HepG2 (cell line): ENCODE measurements around the gene LRIT1. TPM values are rescaled to one million over a fixed set of nuclear protein-coding genes. Genes with fewer than 3 reads are reported as not detected.

Experiments used
- ATF3 ChIP-seq: sonication (generic); formaldehyde crosslinking; IDR thresholded peaks from 2 replicates; pipeline ENCODE4 v1.4.0; 2020; ENCODE audit warnings: missing genetic modification reagents
- CAMTA2 ChIP-seq: sonication (generic); formaldehyde crosslinking; IDR thresholded peaks from 2 replicates; pipeline ENCODE4 v1.4.0; 2020; ENCODE audit warnings: mild to moderate bottlenecking, missing genetic modification reagents, borderline replicate concordance
- CEBPB ChIP-seq: IDR thresholded peaks from 2 replicates; pipeline ENCODE4 v1.6.1; 2011; ENCODE audit warnings: low read depth, low read length, improper control_type of control experiment, borderline replicate concordance
- DMTF1 ChIP-seq: sonication (generic); formaldehyde crosslinking; IDR thresholded peaks from 2 replicates; pipeline ENCODE4 v1.4.0; 2020; ENCODE audit warnings: mild to moderate bottlenecking, missing genetic modification reagents
- GATAD2A ChIP-seq: IDR thresholded peaks from 2 replicates; pipeline ENCODE4 v1.6.1; 2016
- JDP2 ChIP-seq: sonication (generic); formaldehyde crosslinking; IDR thresholded peaks from 2 replicates; pipeline ENCODE4 v1.8.1; 2022; ENCODE audit warnings: missing genetic modification reagents, borderline replicate concordance
- PHF8 ChIP-seq: sonication (generic); formaldehyde crosslinking; IDR thresholded peaks from 2 replicates; pipeline ENCODE4 v1.5.0; 2020; ENCODE audit warnings: missing genetic modification reagents
- POGZ ChIP-seq: sonication (generic); formaldehyde crosslinking; IDR thresholded peaks from 2 replicates; pipeline ENCODE4 v1.4.0; 2020; ENCODE audit warnings: mild to moderate bottlenecking, missing genetic modification reagents
- POLR2G ChIP-seq: fragments of 200-400 bp; formaldehyde crosslinking; IDR thresholded peaks from 2 replicates; pipeline ENCODE4 v1.6.1; 2018; ENCODE audit warnings: mild to moderate bottlenecking, low read depth, low read length, moderate library complexity
- PTBP1 ChIP-seq: fragments of 200-400 bp; formaldehyde crosslinking; IDR thresholded peaks from 2 replicates; pipeline ENCODE4 v1.6.1; 2018; ENCODE audit warnings: low read length, low read depth; ENCODE audit not compliant: poor library complexity, severe bottlenecking
- SOX13 ChIP-seq, 3 experiments: fragments of 450-650 bp in 1 of 3; sonication (generic) in 1 of 3; formaldehyde crosslinking in 1 of 3; IDR thresholded peaks in 2 of 3; conservative IDR thresholded peaks in 1 of 3; 2 replicates each; pipeline versions ENCODE4 v1.5.0 to v1.6.1; 2016 to 2020; ENCODE audit warnings: antibody characterized with exemption in 1 of 3, mild to moderate bottlenecking in 1 of 3, missing compliant biosample characterization in 1 of 3, missing genetic modification reagents in 1 of 3, moderate library complexity in 1 of 3
- TEAD3 ChIP-seq: optimal IDR thresholded peaks from 2 replicates; pipeline ENCODE3; 2016; ENCODE audit warnings: borderline replicate concordance
- UBTF ChIP-seq: sonication (generic); formaldehyde crosslinking; IDR thresholded peaks from 2 replicates; pipeline ENCODE4 v1.4.0; 2020; ENCODE audit warnings: mild to moderate bottlenecking, missing genetic modification reagents
- ZNF441 ChIP-seq: sonication (generic); formaldehyde crosslinking; IDR thresholded peaks from 2 replicates; pipeline ENCODE4 v1.7.0; 2021; ENCODE audit warnings: missing genetic modification reagents, borderline replicate concordance
- ZNF629 ChIP-seq: sonication (generic); formaldehyde crosslinking; conservative IDR thresholded peaks from 2 replicates; pipeline ENCODE4 v1.5.0; 2020; ENCODE audit warnings: missing genetic modification reagents
- ZNF687 ChIP-seq: sonication (generic); formaldehyde crosslinking; IDR thresholded peaks from 2 replicates; pipeline ENCODE4 v1.5.1; 2020; ENCODE audit warnings: mild to moderate bottlenecking, missing genetic modification reagents, moderate library complexity
- ZNF710 ChIP-seq: sonication (generic); formaldehyde crosslinking; IDR thresholded peaks from 2 replicates; pipeline ENCODE4 v1.5.0; 2020; ENCODE audit warnings: mild to moderate bottlenecking, missing genetic modification reagents, borderline replicate concordance
- polyA plus RNA-seq, 8 experiments: library from polyadenylated mRNA; depleted of rRNA in 3 of 8; stranded (reverse) in 7 of 8; unstranded in 1 of 8; fragments of >200 nt; fragmentation: Illumina TruSeq in 4 of 8; extraction: Trizol in 4 of 8; gene quantifications; 2 replicates each; pipeline versions ENCODE4 v1.2.1 to v1.2.3, GENCODE V29; 2011 to 2016; ENCODE audit warnings: low read depth in 4 of 8, missing spikeins in 1 of 8, mixed read lengths in 1 of 8; ENCODE audit not compliant: insufficient read depth in 1 of 8
- total RNA-seq, 5 experiments: library from RNA; depleted of rRNA; stranded (reverse); fragments of >200 nt; fragmentation: Illumina TruSeq; extraction: Trizol; gene quantifications; 2 replicates each; pipeline ENCODE4 v1.2.3, GENCODE V29; 2016; ENCODE audit warnings: low read depth in 1 of 5

Gene LRIT1
- total and polyA plus RNA-seq, 2 of the 13 experiments (the other 11 are each of a cell fraction or from before 2014, with no cell fraction given) = not detected

- peak; percentile 38; the same call in 1 of the 2 replicates for TF ChIP-seq ZNF710 (CRISPR knock-in tag)
- 0 out of 2 replicates have a peak, but pooled peaks have one; percentile 42 for TF ChIP-seq POGZ (CRISPR knock-in tag)
- TF ChIP-seq ZNF687 = peak; percentile 61
- TF ChIP-seq ZNF441 (CRISPR knock-in tag) = no peak
- no peak for TF ChIP-seq CAMTA2 (CRISPR knock-in tag)
- TF ChIP-seq CEBPB = peak; percentile 52; the same call in 1 of the 2 replicates
- TF ChIP-seq POLR2G = 0 out of 2 replicates have a peak, but pooled peaks have one; percentile 26
- peak; percentile 92 for TF ChIP-seq ZNF629
- TF ChIP-seq ATF3 (CRISPR knock-in tag) = no peak
- no peak for TF ChIP-seq DMTF1 (CRISPR knock-in tag)
- 0 out of 2 replicates have a peak, but pooled peaks have one; percentile 19 for TF ChIP-seq PHF8 (CRISPR knock-in tag)
- 0 out of 2 replicates have a peak, but pooled peaks have one; percentile 22 for TF ChIP-seq UBTF (CRISPR knock-in tag)
- TF ChIP-seq JDP2 = no peak
- peak; percentile 32 for TF ChIP-seq TEAD3 (CRISPR knock-in tag)
- TF ChIP-seq GATAD2A (CRISPR knock-in tag) = 0 out of 2 replicates have a peak, but pooled peaks have one; percentile 14
- no peak for TF ChIP-seq PTBP1
- TF ChIP-seq SOX13 (IDR thresholded peaks at IDR 0.05) = no peak
- peak in 1 of 2 experiments; percentile 38; a peak in 1 of 4 replicates for TF ChIP-seq SOX13 (CRISPR knock-in tag; conservative IDR thresholded peaks at IDR 0.05 in 1 of 2, IDR thresholded peaks at IDR 0.05 in 1 of 2)
These were observed 3.4 kb upstream of the LRIT1 start, which contains the start of gene RGR (continued) for GRCh38 chr10:84244651-84245270.
